Ramos (cell line): ENCODE data around the gene ODC1.

ENCODE experiments used
- in situ Hi-C: fragments of 300-500 bp; cut with MboI; formaldehyde crosslinking; loops from one replicate; pipeline ENCODE4 v1.14.3; 2022; ENCODE audit warnings: low sequenced_read_pairs; ENCODE audit not compliant: unreplicated experiment

Gene ODC1

GRCh38 chr2:10392951-10393639 is 55.0 kb downstream of the ODC1 start:
- in situ Hi-C loops, result no loop called here

DNA sequence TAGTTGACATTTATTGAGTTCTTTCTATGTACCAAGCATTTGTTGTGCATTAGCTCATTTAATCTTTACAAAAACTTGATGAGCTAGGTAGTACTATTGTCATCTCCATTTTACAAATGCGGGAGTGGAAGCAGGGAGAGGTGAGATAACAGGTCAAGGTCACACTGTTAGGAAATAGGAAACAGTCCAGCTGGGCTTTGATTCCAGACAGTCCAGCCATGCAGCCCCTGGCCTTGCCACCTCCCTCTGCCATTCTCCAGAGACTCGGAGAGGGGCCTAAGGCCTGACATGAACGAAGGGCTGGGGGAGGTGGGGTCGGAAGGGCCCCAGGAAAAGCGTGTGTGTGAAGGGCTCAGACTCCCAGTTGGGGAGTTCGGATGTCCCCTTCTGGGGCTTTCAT is 55.6 kb downstream of the ODC1 start:
- in situ Hi-C loops, result no loop called here

DNA sequence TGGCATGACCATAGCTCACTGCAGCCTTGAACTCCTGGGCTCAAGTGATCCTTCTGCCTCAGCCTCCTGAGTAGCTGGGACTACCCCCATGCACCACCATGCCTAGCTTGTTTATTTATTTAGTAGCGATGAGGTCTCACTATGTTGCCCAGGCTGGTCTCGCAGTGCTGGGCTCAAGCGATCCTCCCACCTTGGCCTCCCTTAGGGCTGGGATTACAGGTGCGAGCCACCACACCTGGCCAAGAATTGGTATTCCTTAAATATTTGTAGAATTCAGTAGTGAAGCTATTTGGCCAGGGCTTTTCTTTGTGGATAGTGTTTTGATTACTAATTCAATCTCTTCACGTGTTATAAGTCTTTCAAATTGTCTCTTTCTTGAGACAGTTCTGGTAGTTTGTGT is 56.0 kb downstream of the ODC1 start:
- in situ Hi-C loops, result no loop called here

DNA sequence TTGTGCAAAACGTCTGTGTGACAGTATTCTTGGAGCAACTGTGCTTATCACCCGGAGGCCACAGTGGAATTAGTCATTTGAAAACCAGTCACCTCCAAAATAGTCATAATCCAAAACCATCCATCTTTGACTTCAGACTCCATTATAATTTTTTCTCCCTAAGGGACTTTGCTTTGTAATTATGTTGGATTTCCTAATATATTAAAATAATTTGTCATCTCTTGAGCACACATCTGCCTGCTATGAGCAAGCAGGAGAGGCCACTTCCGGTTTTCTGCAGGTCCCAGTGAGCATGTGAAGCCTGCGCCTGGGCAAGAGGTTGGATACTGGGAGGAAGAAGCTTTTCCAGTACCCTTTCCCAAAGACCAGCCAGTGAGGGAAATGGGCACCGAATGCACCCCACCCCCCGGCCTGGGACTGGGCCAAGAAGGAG is 57.7 kb downstream of the ODC1 start:
- in situ Hi-C loops, result no loop called here
